GM21737 (cell line): ENCODE results near the gene ZNF670.

Source experiments
- ATAC-seq: cut with Tn5 transposase; IDR thresholded peaks from one replicate; pipeline ENCODE4 v1.9.1; 2021; ENCODE audit warnings: mild to moderate bottlenecking, moderate library complexity; ENCODE audit not compliant: unreplicated experiment

The ZNF670 gene

GRCh38 chr1:247104965-247105364 is 26.4 kb upstream of the ZNF670 start:
- ATAC-seq = no peak

DNA sequence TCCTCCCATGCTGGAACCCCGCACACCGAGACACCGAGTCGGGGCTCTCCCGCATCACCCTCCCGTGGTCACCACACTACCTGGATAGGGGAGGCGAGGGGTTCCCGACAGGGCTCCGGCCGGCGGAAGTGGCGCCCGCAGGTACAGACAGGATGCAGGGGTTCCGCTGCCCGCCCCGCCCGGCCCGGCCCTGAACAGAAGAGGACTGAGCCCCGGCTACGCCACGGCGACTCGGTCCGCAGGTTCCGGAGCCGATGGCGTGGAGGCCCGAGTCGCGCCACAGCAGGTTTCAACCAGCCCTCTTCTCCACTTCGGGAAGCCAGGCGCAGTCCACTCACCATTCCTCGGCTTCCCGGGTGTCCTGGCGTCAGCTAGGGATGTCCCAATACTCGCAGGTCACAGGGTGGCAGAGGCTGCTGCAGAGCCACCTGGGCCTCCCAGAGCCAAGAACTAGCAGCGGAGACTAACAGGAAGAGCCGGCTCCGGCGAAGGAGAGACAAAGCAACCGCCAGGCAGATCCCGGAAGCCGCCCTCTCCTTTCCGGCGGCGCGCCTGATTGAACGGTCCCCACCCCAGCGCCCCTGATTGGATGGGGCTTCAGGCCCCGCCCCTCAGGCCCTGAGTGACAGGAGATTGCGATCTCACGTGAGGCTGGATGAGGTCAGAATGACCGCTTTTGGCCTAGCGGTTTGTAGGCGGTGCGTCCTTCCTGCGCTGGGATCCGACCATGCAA is 25.4 kb upstream of the ZNF670 start, which contains the start of gene ZNF669:
ZNF669 (minus strand) TSS at position 498 of the 733 bp plus-strand sequence; CDS start at position 341, 157 bp downstream.
- ATAC-seq = peak; percentile 100

DNA sequence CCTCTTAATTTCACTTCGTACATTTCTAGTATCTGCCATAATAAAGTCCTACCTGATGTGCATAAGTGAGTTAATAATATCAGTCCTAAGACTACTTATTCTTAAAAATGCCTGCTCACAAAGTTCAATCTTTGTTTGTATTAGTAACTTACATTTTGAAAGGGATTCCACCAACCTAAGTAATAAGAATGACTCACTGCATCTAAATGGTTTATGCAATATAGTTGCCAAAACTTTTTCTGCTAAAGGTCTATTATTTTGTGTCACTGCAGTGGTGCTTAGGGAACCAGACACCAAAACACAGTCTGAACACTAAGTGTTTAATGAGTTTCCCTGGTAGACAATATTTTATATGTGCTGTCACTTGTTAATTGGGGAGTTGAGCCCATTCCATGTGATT is 23.8 kb upstream of the ZNF670 start:
- ATAC-seq = no peak

- no peak for ATAC-seq
These were observed 22.2 kb upstream of the ZNF670 start for GRCh38 chr1:247100676-247101279.

DNA sequence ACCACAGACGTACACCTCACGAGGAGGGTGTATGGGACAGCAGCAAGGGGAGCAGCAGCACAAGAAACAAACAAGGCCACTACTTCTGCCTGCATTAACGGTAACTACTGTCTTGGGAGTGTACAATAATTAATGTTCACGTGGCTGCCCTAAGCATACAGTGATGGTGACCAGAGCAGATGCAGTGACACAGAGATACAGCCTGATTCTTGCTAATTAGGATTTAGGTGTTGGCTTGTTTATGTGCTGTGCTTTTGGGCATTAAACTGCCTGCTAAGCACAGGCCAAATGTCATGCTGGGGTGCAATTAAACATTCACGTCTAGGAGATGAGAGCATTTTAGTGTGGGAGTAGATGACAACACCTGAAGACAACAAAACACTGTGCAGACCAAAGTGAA is 18.3 kb upstream of the ZNF670 start:
- no peak for ATAC-seq

DNA sequence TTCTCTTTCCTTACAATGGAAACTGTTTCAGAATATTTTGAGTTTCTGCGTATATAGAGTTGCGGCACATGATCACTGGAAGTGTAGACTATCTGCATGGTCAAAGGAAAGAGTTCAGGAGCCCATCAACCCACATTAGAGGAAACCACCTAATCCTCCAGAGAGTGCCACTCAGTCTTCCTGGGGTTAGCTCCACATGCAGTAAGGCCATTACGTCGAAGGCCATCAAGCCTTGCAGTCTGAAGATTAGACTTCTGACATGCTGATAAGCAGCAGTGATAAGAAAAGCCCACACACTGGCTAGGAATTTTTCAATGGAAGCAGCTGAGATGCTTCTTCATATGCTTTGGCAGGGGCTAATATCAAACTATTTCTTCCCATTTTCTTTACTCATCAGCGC is 17.9 kb upstream of the ZNF670 start:
- no peak for ATAC-seq

DNA sequence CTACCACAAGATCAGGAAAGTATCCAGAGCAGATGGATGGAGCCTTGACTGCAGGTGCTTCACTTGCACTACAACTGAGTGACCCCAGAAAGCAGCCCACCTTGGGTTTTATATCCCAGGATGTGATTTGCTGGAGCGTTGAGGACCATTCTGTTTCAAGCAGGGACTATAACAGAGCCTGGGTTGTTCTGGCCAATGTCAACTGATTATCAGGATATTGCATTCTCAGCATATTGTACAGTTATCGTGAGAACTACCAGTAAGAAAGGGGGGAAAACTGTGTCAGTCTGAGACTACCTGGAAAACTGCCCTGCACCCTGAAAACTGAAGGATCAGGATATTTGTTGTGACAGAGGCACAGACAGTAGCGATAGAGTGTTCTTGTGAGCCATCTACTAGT is 17.5 kb upstream of the ZNF670 start:
- ATAC-seq = no peak

GRCh38 chr1:247090455-247090854 is 11.8 kb upstream of the ZNF670 start:
- ATAC-seq = no peak

DNA sequence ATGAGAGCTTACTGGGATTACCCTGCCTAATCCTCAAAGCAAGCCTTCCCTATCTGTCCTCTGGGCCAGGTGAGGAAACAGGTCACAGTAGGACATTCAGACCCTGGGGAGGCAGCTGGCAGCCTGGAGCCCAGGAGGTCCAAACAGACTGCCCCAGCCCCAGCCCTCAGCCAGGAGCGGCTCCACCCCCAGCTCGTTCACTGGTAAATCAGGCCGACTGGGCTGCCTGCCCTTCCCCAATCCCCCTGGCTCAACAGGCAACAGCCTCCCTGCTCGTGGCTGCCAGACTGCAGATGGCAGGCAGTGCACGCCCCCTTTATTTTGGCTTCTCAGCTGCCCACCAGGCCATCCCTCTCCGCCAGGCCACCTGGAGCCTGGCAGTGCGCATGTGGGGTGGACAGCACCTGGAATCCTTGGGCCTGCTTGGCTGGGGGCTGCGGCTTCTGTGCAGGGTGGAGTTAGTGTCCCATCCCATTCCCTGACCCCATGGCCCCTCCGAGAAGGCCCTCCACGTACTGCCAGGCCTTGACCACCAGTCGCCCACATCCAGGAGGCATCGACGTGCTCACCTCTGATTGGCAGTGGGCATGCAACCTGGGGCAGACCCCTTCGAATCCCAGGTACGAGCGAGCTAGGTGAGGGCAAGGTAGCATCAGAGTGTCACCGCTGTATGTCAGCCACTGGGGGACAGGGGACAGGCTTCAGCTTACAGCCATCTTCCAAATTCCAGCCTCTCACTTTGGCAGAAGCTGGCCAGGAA is 11.2 kb upstream of the ZNF670 start:
- ATAC-seq = no peak

DNA sequence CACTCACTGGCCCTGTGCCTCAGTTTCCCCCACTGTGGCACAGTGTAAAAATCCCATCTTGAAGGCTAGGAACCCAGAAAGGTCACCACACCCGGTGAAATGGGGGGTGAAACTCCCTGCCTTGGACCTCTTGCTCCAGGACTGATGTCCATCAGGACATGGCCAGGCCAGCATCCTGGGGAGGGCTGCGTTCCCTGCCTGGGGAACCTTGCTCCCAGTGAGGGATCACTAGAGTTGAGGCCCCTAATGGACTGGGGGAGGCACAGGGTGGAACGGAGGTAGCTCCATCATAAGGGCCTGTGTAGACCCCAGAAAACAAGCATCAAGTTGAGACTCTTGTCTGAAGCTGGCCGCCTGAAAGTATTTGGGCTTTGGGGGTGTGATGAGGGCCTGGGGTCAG is 10.4 kb upstream of the ZNF670 start:
- no peak for ATAC-seq

DNA sequence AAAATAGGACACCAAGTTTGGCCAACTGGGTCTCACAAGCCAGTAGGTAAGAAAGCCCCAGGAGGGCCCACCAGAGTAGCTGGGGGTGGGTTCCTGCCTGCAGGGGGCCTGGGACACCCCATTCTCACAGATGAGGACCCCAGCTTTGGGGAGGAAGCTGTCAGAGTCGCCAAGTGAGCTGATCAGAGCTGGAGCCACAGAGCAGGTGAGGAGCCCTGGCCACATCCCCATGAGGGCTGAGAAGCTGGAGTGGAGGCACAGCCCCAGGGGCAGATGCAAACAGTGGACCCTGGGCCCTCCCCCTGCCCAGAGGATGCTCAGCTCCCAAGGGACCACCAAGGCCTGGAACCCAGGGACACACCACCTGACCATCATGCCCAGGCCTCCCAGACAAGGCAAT is 8.6 kb upstream of the ZNF670 start:
- no peak for ATAC-seq

GRCh38 chr1:247085310-247085709 is 6.7 kb upstream of the ZNF670 start:
- no peak for ATAC-seq

- ATAC-seq = no peak
These were observed 6.2 kb upstream of the ZNF670 start for GRCh38 chr1:247084771-247085170.

- ATAC-seq = peak; percentile 1
These were observed 697 bp upstream of the ZNF670 start for GRCh38 chr1:247079141-247079874.

GRCh38 chr1:247077876-247078257 is 744 bp downstream of the ZNF670 start:
- no peak for ATAC-seq

DNA sequence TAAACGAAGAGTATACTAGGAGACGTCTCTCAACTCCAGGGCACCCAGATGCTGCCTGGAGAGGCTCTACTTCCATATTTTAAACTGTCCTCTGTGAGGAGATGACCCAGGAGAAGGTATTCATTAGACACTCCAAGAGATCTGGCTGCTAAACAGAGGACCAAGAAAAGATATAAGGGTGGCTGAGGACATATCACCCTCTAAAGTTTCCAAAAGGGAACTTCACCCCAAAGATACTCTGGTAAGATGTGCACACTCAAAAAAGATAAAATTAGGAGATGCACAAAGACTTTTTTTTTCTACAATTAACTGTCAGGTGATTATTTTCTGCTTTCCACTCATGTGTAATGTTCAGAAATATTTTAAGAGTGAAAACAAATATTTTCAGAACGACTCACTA is 1.4 kb downstream of the ZNF670 start:
- no peak for ATAC-seq

DNA sequence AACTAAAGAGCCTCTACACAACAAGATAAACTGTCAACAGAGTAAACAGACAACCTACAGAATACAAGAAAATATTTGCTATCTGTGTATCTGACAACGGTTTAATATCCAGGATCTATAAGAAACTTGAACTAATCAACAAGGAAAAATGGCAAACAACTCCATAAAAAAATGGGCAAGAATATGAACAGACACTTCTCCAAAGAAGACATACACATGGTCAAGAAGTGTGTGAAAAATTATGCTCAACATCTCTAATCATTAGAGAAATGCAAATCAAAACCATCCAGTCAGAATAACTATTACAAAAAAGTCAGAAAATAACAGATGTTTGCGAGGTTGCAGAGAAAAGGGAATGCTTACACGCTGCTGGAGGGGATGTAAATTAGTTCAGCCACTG is 8.0 kb downstream of the ZNF670 start:
- ATAC-seq = no peak

GRCh38 chr1:247064304-247064703 is 14.3 kb downstream of the ZNF670 start:
- no peak for ATAC-seq

DNA sequence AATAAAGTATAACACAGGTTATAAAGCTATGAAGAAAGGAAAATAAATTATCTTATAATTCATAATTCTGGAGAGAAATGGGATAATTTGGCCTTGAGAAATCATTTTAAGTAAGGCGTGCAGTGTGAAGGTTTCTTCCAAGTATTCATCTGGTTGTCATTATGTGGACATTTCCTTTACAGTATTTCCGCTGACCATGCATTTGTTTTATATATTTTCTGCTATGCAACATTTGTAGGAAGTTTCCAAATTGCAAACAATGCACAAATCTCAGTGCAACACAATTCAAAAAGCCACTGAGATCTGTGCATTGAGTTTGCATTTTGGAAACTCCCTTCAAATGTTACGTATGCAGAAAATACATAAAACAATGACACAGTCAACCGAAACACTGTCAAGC is 17.8 kb downstream of the ZNF670 start:
- no peak for ATAC-seq

DNA sequence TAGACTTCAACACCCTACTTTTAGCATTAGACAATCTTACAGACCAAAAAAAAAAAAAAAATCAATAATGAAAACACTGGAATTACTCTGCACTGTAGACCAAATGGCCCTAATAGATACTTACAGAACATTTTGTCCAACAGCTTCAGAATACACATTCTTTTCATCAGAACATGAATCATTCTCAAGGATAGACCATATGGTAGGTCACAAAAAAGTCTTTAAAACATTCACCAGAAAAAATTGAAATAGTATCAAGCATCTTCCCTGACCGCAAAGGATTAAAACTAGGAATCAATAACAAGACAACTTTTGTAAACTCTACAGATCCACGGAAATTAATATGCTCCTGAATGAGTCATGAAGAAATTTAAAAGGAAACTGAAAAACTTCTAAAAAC is 22.5 kb downstream of the ZNF670 start:
- no peak for ATAC-seq

DNA sequence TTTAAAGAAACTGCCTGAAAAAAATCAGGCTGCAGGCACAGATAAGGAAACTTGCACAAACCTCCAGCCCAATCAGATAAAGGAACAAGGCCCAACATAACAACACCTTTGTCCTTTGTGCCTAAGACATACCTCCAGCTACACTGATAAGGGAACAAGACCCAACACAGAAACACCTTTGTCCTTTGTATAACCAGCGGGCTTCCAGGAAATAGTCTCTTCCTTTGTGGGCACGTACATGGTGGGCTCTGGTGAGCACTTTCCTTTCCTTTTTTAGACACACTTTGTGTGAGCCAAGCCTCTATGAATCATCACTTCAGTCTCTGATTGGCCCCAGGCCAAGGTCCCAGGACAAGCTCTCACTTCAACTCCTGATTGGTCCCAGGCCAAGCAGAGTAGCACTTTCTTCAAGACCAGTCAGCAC is 23.6 kb downstream of the ZNF670 start:
- ATAC-seq = no peak
